Measurements from ENCODE around the gene CPED1.

GRCh38 chr7:120998520-120998919, 10.0 kb downstream of the CPED1 start:
- TF ChIP-seq CTCF (conservative IDR thresholded peaks at IDR 0.05 in 1 of 2, IDR thresholded peaks at IDR 0.05 in 1 of 2; ENCODE audit: low read depth in 1 of 2, low read length in 2 of 2) (no peak), EZH2 (IDR thresholded peaks at IDR 0.05; ENCODE audit: low read length, missing control alignments) (no peak)

All from fibroblast of lung (primary cell).